ENCODE data around the gene ACTR1A.

GRCh38 chr10:102433619-102434046 is 68.9 kb downstream of the ACTR1A start:
- no peak for TF ChIP-seq POLR2A (IDR thresholded peaks at IDR 0.05)
- TF ChIP-seq, protein P1, sequence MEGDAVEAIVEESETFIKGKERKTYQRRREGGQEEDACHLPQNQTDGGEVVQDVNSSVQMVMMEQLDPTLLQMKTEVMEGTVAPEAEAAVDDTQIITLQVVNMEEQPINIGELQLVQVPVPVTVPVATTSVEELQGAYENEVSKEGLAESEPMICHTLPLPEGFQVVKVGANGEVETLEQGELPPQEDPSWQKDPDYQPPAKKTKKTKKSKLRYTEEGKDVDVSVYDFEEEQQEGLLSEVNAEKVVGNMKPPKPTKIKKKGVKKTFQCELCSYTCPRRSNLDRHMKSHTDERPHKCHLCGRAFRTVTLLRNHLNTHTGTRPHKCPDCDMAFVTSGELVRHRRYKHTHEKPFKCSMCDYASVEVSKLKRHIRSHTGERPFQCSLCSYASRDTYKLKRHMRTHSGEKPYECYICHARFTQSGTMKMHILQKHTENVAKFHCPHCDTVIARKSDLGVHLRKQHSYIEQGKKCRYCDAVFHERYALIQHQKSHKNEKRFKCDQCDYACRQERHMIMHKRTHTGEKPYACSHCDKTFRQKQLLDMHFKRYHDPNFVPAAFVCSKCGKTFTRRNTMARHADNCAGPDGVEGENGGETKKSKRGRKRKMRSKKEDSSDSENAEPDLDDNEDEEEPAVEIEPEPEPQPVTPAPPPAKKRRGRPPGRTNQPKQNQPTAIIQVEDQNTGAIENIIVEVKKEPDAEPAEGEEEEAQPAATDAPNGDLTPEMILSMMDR (IDR thresholded peaks at IDR 0.05 in 8 of 11, conservative IDR thresholded peaks at IDR 0.05 in 3 of 11): no peak

All from spleen (tissue), 7 donors.